Left lung (tissue), 10 donors: ENCODE measurements around the gene PAX6. TPM values are rescaled to one million over a fixed set of nuclear protein-coding genes. Genes with fewer than 3 reads are reported as not detected.

Source experiments
- ATAC-seq: fragments of 200-7000 bp; cut with Tn5 transposase; one replicate; pipeline ENCODE4 v1.9.1; 2020; ENCODE audit warnings: moderate library complexity
- DNase-seq, 4 donors: peaks; one replicate each; pipeline ENCODE4 v3.0.0-alpha.2; 2013 to 2020
- H3K27ac ChIP-seq, 2 donors: fragments of 200-600 bp; sonication (generic) in 1 of 2; one replicate each; pipeline versions ENCODE4 v1.5.0 to v1.8.0; 2020 to 2021
- H3K27me3 ChIP-seq, 2 donors: fragments of 200-600 bp; sonication (generic) in 1 of 2; one replicate each; pipeline versions ENCODE4 v1.5.0 to v1.8.0; 2020 to 2021
- H3K36me3 ChIP-seq, 2 donors: fragments of 200-600 bp; sonication (generic) in 1 of 2; one replicate each; pipeline versions ENCODE4 v1.5.0 to v1.8.0; 2020 to 2021
- H3K4me1 ChIP-seq, 2 donors: fragments of 200-600 bp; one replicate each; pipeline ENCODE4 v1.8.0; 2021
- H3K4me3 ChIP-seq, 2 donors: fragments of 200-600 bp; sonication (generic) in 1 of 2; one replicate each; pipeline versions ENCODE4 v1.5.0 to v1.8.0; 2020 to 2021; ENCODE audit warnings: mild to moderate bottlenecking in 1 of 2
- H3K9me3 ChIP-seq, 2 donors: fragments of 200-600 bp; sonication (generic) in 1 of 2; one replicate each; pipeline versions ENCODE4 v1.5.0 to v1.8.0; 2020 to 2021
- CTCF ChIP-seq, 2 donors: fragments of 200-600 bp; sonication (generic) in 1 of 2; IDR thresholded peaks; one replicate each; pipeline versions ENCODE4 v1.5.0 to v1.8.0; 2021; ENCODE audit warnings: antibody characterized with exemption in 2 of 2
- intact Hi-C, 2 donors: fragments of 100-400 bp; cut with DNase I; formaldehyde crosslinking; loops; one replicate each; pipeline versions ENCODE4 v1.11.2 to v1.14.2; 2022
- polyA plus RNA-seq, 6 donors: library from polyadenylated mRNA; unstranded; fragments of 120-200 nt; gene quantifications; one replicate each; pipeline ENCODE4 v1.2.1, GENCODE V29; 2013; ENCODE audit not compliant: insufficient read length in 6 of 6
- total RNA-seq, 2 donors: library from RNA; stranded (reverse); fragmentation: NEBNext Ultra II Directional; extraction: Animal tissue kit (Norgen Biotek cat#: 25700); gene quantifications; one replicate each; pipeline ENCODE4 v1.2.1, GENCODE V29; 2021
- donor health status: DM: no; HTN: yes; CAD: no.
- donor health status: DM: no; HTN: no; CAD: no.

PAX6 gene
- total and polyA plus RNA-seq, 8 donors, result 0.07 to 0.18 (median 0.10) TPM; not detected in 4

GRCh38 chr11:31825838-31826484 is 14.8 kb upstream of the PAX6 start:
- DNase-seq (peak in 1 of 4 donors; percentile 66), ATAC-seq (no peak)
- Histone ChIP-seq H3K27ac (no peak overlapping the region), H3K36me3 (no peaks in the 10 kb centered on the region), H3K27me3 (peaks cover 99 to 100% of the 10 kb centered on the region in 2 donors), H3K4me1 (no peaks in the 10 kb centered on the region), H3K9me3 (no peaks in the 10 kb centered on the region), H3K4me3 (no peak overlapping the region)
- no peak for TF ChIP-seq CTCF (IDR thresholded peaks at IDR 0.05)
- intact Hi-C loops, result no loop called here

GRCh38 chr11:31824879-31825837 is 14.0 kb upstream of the PAX6 start:
- peaks cover 0 to under 1% of the 10 kb centered on the region in 2 donors for H3K4me1 ChIP-seq
- H3K27ac ChIP-seq, result no peak overlapping the region
- DNase-seq (no peak), ATAC-seq (no peak)
- no peak for TF ChIP-seq CTCF (IDR thresholded peaks at IDR 0.05)
- H3K36me3 ChIP-seq, result no peaks in the 10 kb centered on the region
- intact Hi-C loops, result no loop called here
- no peaks in the 10 kb centered on the region for H3K9me3 ChIP-seq
- peaks cover 100% of the 10 kb centered on the region in 2 donors for H3K27me3 ChIP-seq
- no peak overlapping the region for H3K4me3 ChIP-seq

GRCh38 chr11:31824332-31824878 is 13.3 kb upstream of the PAX6 start:
- intact Hi-C loops, result no loop called here
- Histone ChIP-seq H3K27me3 (peaks cover 100% of the 10 kb centered on the region in 2 donors), H3K27ac (no peak overlapping the region), H3K36me3 (no peaks in the 10 kb centered on the region), H3K4me3 (no peak overlapping the region), H3K9me3 (no peaks in the 10 kb centered on the region), H3K4me1 (peaks cover 0 to 6% of the 10 kb centered on the region in 2 donors)
- ATAC-seq (no peak), DNase-seq (no peak)
- TF ChIP-seq CTCF (IDR thresholded peaks at IDR 0.05), result no peak

GRCh38 chr11:31823644-31824331 is 12.7 kb upstream of the PAX6 start:
- no peak overlapping the region for H3K27ac ChIP-seq
- H3K4me1 ChIP-seq, result peaks cover 0 to 6% of the 10 kb centered on the region in 2 donors
- no peak for TF ChIP-seq CTCF (IDR thresholded peaks at IDR 0.05)
- DNase-seq (peak in 1 of 4 donors; percentile 64), ATAC-seq (no peak)
- intact Hi-C loops, result no loop called here
- no peaks in the 10 kb centered on the region for H3K36me3 ChIP-seq
- H3K9me3 ChIP-seq, result no peaks in the 10 kb centered on the region
- H3K27me3 ChIP-seq, result peaks cover 100% of the 10 kb centered on the region in 2 donors
- H3K4me3 ChIP-seq, result no peak overlapping the region
